ENCODE results near the gene DOCK11.

DOCK11 gene

DNA sequence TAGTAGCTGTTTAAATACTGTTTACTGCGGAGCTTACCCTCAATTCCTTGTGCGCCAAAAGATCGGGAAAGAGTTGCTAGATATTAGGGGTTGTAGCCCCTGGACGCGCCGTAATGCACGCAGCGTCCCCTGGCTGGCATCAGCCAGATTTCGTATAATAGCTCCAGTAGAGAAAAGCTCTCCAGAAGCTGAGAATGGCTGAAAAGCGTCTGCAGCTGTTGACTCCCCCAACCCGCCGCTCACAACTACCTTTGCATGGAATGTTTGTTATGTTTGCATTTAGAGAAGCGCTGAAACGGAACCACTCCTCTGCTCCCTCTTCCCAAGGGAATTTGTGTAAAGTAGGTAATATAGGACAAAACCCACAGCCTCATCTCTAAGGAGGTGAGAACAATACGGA lies 3.7 kb downstream of the DOCK11 start:
- 8 to 20% methylated on average over 7 of the region's 15 CpGs for WGBS, 2 experiments (ENCODE audit: insufficient coverage in 2 of 2)
- peaks cover 10% of the 10 kb centered on the region for H3K4me1 ChIP-seq (ENCODE audit: control insufficient read depth, insufficient read depth, low read length, poor library complexity, severe bottlenecking)
- H3K27ac ChIP-seq (ENCODE audit: low read depth, low read length, severe bottlenecking), result no peak overlapping the region
- no peaks in the 10 kb centered on the region for H3K9me3 ChIP-seq (ENCODE audit: control insufficient read depth, low read length)
- no peaks in the 10 kb centered on the region for H3K36me3 ChIP-seq (ENCODE audit: control insufficient read depth, insufficient read depth, low read length)
- no peak overlapping the region for H3K4me3 ChIP-seq (ENCODE audit: extremely low read depth, insufficient read depth, low read length, poor library complexity, severe bottlenecking)

DNA sequence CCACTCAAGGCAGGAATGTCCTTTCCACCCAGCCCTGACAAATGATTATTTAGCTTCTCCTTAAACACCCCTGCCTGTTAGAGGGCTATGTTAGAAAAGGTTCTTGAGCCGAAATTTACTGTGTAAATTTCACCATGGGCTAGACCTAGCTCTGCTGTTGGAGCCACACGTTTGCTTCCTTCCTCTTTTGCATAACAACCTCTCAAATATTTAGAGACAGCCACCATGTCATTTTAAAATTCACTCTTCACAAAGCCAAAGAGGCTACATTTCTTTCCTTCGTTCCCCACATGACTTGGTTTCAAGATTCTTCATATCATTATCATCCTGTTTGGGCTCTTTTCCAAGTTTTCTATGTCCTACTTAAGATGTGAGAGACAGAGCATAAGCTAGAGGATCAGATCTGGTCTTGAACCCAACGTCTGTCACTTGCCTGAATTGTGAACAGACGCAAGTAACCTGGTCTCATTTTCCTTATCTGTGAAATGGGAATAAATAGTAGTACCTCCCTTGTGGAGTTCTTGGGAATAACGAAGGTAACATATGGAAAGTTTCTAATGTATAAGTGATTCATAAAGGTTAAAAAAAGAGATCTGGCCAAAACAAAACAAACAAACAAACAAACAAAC lies 6.7 kb downstream of the DOCK11 start:
- Histone ChIP-seq H3K36me3 (ENCODE audit: control insufficient read depth, insufficient read depth, low read length) (no peaks in the 10 kb centered on the region), H3K9me3 (ENCODE audit: control insufficient read depth, low read length) (no peaks in the 10 kb centered on the region), H3K4me1 (ENCODE audit: control insufficient read depth, insufficient read depth, low read length, poor library complexity, severe bottlenecking) (peaks cover 10% of the 10 kb centered on the region), H3K27ac (ENCODE audit: low read depth, low read length, severe bottlenecking) (no peak overlapping the region), H3K4me3 (ENCODE audit: extremely low read depth, insufficient read depth, low read length, poor library complexity, severe bottlenecking) (no peak overlapping the region)
- whole genome bisulfite sequencing, 2 experiments (ENCODE audit: insufficient coverage in 2 of 2), result 95% methylated on average over 3 of the region's 6 CpGs; no CpG with 5 or more reads in 1 of the 2 experiments

- H3K4me1 ChIP-seq (ENCODE audit: control insufficient read depth, insufficient read depth, low read length, poor library complexity, severe bottlenecking), result peaks cover 8% of the 10 kb centered on the region
- no peaks in the 10 kb centered on the region for H3K9me3 ChIP-seq (ENCODE audit: control insufficient read depth, low read length)
- H3K4me3 ChIP-seq (ENCODE audit: extremely low read depth, insufficient read depth, low read length, poor library complexity, severe bottlenecking), result no peak overlapping the region
- no peak overlapping the region for H3K27ac ChIP-seq (ENCODE audit: low read depth, low read length, severe bottlenecking)
- H3K36me3 ChIP-seq (ENCODE audit: control insufficient read depth, insufficient read depth, low read length), result no peaks in the 10 kb centered on the region
- 84 to 88% methylated on average over 2 to 4 of the region's 7 CpGs for WGBS, 2 experiments (ENCODE audit: insufficient coverage in 2 of 2)
These were observed 7.8 kb downstream of the DOCK11 start for GRCh38 chrX:118503260-118504041.

- no peaks in the 10 kb centered on the region for H3K9me3 ChIP-seq (ENCODE audit: control insufficient read depth, low read length)
- H3K27ac ChIP-seq (ENCODE audit: low read depth, low read length, severe bottlenecking), result no peak overlapping the region
- H3K4me1 ChIP-seq (ENCODE audit: control insufficient read depth, insufficient read depth, low read length, poor library complexity, severe bottlenecking), result no peaks in the 10 kb centered on the region
- whole genome bisulfite sequencing, 2 experiments (ENCODE audit: insufficient coverage in 2 of 2), result 83 to 100% methylated on average over 1 to 2 of the region's 4 CpGs
- H3K36me3 ChIP-seq (ENCODE audit: control insufficient read depth, insufficient read depth, low read length), result no peaks in the 10 kb centered on the region
- no peak overlapping the region for H3K4me3 ChIP-seq (ENCODE audit: extremely low read depth, insufficient read depth, low read length, poor library complexity, severe bottlenecking)
These were observed 9.0 kb downstream of the DOCK11 start for GRCh38 chrX:118504581-118504980.

DNA sequence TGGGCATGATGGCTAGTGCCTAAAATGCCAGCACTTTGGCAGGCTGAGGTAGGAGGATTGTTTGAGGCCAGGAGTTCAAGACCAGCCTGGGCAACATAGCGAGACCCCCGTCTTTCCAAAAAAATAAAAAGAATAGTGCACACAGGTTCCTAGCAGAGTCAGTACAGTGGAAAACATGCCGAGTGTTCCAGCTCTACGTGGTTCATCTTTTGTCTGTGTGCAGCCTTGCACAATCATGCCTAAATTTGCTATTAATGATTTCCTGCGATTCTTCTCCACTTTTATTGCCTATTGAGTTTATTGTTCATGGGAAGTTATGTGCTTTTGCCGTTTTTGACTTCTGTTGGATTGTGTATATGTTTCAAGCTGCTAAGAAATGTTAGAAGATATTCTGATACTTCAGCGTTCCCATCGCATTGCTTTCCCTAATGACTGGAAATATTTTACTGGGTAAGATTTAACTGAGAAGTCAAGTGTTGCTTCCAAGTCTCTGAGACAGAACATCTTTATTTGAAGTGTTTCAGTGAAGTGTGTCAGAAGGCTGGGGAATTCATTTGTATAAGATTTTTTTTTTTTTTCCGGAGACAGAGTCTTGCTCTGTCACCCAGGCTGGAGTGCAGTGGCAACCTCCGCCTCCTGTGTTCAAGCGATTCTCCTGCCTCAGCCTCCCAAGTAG lies 11.3 kb downstream of the DOCK11 start:
- Histone ChIP-seq H3K36me3 (ENCODE audit: control insufficient read depth, insufficient read depth, low read length) (no peaks in the 10 kb centered on the region), H3K27ac (ENCODE audit: low read depth, low read length, severe bottlenecking) (no peak overlapping the region), H3K9me3 (ENCODE audit: control insufficient read depth, low read length) (no peaks in the 10 kb centered on the region), H3K4me3 (ENCODE audit: extremely low read depth, insufficient read depth, low read length, poor library complexity, severe bottlenecking) (no peak overlapping the region), H3K4me1 (ENCODE audit: control insufficient read depth, insufficient read depth, low read length, poor library complexity, severe bottlenecking) (no peaks in the 10 kb centered on the region)
- WGBS, 2 experiments (ENCODE audit: insufficient coverage in 2 of 2), result 0 to 87% methylated on average over 1 to 6 of the region's 11 CpGs

- Histone ChIP-seq H3K9me3 (ENCODE audit: control insufficient read depth, low read length) (no peaks in the 10 kb centered on the region), H3K4me3 (ENCODE audit: extremely low read depth, insufficient read depth, low read length, poor library complexity, severe bottlenecking) (no peak overlapping the region), H3K4me1 (ENCODE audit: control insufficient read depth, insufficient read depth, low read length, poor library complexity, severe bottlenecking) (no peaks in the 10 kb centered on the region), H3K36me3 (ENCODE audit: control insufficient read depth, insufficient read depth, low read length) (no peaks in the 10 kb centered on the region), H3K27ac (ENCODE audit: low read depth, low read length, severe bottlenecking) (no peak overlapping the region)
- 83 to 100% methylated on average over 1 of the region's 1 CpG for WGBS, 2 experiments (ENCODE audit: insufficient coverage in 2 of 2)
These were observed 12.2 kb downstream of the DOCK11 start for GRCh38 chrX:118507766-118508165.

DNA sequence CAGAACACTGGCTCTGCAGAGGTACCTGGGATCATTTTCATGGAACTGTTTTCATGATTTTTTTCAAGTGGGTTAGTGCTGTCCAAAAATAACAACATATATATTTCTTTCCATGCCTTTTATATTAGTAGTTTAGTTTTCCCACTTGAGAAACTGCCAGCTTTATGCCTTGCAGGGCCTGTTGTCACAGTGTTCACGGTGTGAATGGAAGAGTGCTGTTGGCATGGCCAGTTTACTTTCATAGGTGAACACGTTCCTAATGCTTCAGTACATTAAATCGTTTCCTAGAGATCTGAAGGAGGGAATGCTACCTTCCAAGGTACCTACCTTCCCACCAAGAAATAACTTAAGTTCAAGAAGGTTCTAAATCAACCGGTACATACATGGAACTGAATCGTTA lies 12.6 kb downstream of the DOCK11 start:
- H3K9me3 ChIP-seq (ENCODE audit: control insufficient read depth, low read length), result no peaks in the 10 kb centered on the region

DNA sequence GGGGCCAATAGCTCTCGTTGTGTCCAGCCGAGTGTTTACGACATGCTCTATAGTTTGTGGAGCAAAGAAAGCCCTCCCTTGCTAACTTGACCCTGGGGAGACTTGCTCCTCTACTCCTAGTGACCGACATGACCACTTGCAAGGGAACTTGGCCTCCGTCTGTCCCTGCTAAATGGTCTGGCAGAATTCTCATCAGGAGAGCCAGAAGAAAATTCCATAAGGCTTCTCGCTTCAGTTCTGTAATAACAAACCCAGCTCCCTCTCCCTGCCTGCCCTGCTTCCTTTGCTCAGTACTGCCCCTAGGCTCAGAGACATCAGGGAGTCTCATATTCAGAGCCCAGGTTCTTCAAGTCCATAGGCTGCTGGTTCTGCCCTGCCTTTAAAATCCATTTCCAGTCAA lies 13.0 kb downstream of the DOCK11 start:
- H3K36me3 ChIP-seq (ENCODE audit: control insufficient read depth, insufficient read depth, low read length), result no peaks in the 10 kb centered on the region
- no peak overlapping the region for H3K4me3 ChIP-seq (ENCODE audit: extremely low read depth, insufficient read depth, low read length, poor library complexity, severe bottlenecking)
- WGBS, 2 experiments (ENCODE audit: insufficient coverage in 2 of 2), result 96 to 100% methylated on average over 2 to 5 of the region's 6 CpGs
- no peaks in the 10 kb centered on the region for H3K4me1 ChIP-seq (ENCODE audit: control insufficient read depth, insufficient read depth, low read length, poor library complexity, severe bottlenecking)
- H3K27ac ChIP-seq (ENCODE audit: low read depth, low read length, severe bottlenecking), result no peak overlapping the region
- no peaks in the 10 kb centered on the region for H3K9me3 ChIP-seq (ENCODE audit: control insufficient read depth, low read length)

More for the DNA sequence above, 12.6 kb downstream of the DOCK11 start:
- H3K4me3 ChIP-seq (ENCODE audit: extremely low read depth, insufficient read depth, low read length, poor library complexity, severe bottlenecking), result no peak overlapping the region
- H3K36me3 ChIP-seq (ENCODE audit: control insufficient read depth, insufficient read depth, low read length), result no peaks in the 10 kb centered on the region
- WGBS, 2 experiments (ENCODE audit: insufficient coverage in 2 of 2), result 100% methylated on average over 2 of the region's 5 CpGs; no CpG with 5 or more reads in 1 of the 2 experiments
- H3K4me1 ChIP-seq (ENCODE audit: control insufficient read depth, insufficient read depth, low read length, poor library complexity, severe bottlenecking), result no peaks in the 10 kb centered on the region
- no peak overlapping the region for H3K27ac ChIP-seq (ENCODE audit: low read depth, low read length, severe bottlenecking)

DNA sequence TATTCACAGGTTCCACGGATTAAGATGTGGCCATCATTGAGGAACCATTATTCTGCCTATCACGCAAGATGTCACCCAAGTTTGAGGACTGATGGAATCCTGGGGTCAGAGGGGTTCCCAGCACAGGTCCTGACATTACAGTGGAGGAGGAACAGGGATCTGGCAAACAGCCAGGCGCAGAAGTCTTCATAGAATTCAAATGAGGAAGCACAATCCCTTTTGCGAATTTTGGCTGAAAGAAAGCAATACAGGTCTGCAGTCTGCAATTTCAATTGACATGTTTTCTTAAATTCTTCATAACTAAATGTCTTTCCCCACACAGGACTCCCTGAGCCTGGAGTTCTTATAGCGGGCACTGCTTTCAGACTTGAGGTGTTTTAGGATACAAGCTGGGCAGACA lies 14.5 kb downstream of the DOCK11 start:
- Histone ChIP-seq H3K4me1 (ENCODE audit: control insufficient read depth, insufficient read depth, low read length, poor library complexity, severe bottlenecking) (no peaks in the 10 kb centered on the region), H3K27ac (ENCODE audit: low read depth, low read length, severe bottlenecking) (no peak overlapping the region), H3K9me3 (ENCODE audit: control insufficient read depth, low read length) (peaks cover 4% of the 10 kb centered on the region), H3K36me3 (ENCODE audit: control insufficient read depth, insufficient read depth, low read length) (no peaks in the 10 kb centered on the region), H3K4me3 (ENCODE audit: extremely low read depth, insufficient read depth, low read length, poor library complexity, severe bottlenecking) (no peak overlapping the region)
- WGBS, 2 experiments (ENCODE audit: insufficient coverage in 2 of 2), result 0 to 86% methylated on average over 1 to 2 of the region's 5 CpGs

DNA sequence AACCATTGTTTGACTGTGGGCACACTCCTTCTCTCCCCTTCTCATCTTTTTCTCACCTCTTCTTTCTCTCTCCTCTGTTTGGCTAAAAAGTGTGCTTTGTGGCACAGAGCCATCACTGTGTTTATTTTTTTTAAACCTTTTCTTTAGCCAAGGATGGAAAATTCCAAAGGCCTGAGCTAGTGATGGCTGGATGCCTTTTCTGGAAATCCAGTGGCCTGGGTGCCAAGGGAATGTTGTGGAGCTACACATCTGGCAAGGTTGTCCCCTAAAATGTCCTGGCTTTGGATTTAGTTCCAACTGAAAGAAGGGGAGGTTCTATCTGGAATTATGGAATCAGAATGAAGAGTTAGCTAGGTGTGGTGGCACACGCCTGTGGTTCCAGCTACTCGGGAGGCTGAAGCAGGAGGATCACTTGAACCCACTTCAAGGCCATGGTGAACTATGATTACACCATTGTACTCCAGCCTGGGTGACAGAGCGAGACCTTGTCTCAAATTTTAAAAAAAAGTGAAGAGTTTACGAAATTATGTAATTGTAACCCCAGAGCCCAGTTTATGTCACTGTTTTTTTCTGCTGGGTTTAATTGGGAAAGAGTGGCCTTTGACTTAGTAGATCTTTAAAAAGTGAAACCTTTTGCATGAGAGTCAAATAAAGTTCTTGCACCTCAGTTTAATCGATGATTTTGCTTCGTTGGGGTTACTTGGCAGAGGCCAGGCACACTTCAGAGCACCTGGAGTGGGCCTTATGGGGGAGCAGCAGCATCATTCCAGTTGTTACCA lies 17.7 kb downstream of the DOCK11 start:
- H3K4me1 ChIP-seq (ENCODE audit: control insufficient read depth, insufficient read depth, low read length, poor library complexity, severe bottlenecking), result no peaks in the 10 kb centered on the region
- H3K36me3 ChIP-seq (ENCODE audit: control insufficient read depth, insufficient read depth, low read length), result no peaks in the 10 kb centered on the region
- H3K9me3 ChIP-seq (ENCODE audit: control insufficient read depth, low read length), result peaks cover 4% of the 10 kb centered on the region
- 100% methylated on average over 1 to 6 of the region's 6 CpGs for WGBS, 2 experiments (ENCODE audit: insufficient coverage in 2 of 2)
- H3K4me3 ChIP-seq (ENCODE audit: extremely low read depth, insufficient read depth, low read length, poor library complexity, severe bottlenecking), result no peak overlapping the region
- H3K27ac ChIP-seq (ENCODE audit: low read depth, low read length, severe bottlenecking), result no peak overlapping the region

Measured in mesodermal cell (in vitro differentiated cells).